SIG-M5 treated with dmso at 0.1 percent for 504 hours (cell line): ENCODE results near the gene SMC2.

Source experiments
- DNase-seq: peaks from one replicate; lab custom pipeline; 2025; ENCODE audit not compliant: unreplicated experiment; lab: John Stamatoyannopoulos, UW

Gene SMC2

DNA sequence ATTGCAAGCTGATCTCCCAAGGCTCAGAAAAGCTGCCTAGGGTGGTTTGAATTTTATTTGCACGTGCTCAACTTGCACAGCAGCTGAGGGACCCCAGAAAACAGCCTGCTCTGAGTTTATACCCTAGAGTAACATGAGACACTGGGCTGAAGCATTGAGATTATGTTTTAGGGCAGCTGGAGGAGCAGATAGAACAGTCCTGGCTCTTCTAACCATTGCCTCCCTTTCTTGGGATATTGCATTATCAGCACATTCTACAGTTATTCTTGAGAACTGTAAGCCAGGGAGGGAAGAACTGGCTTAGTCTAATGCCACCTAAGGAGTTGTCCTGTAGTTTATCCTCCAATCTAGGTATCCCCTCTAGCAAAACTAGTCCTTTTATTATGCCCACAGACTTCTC is 10.3 kb downstream of the SMC2 start:
- DNase-seq = no peak

DNA sequence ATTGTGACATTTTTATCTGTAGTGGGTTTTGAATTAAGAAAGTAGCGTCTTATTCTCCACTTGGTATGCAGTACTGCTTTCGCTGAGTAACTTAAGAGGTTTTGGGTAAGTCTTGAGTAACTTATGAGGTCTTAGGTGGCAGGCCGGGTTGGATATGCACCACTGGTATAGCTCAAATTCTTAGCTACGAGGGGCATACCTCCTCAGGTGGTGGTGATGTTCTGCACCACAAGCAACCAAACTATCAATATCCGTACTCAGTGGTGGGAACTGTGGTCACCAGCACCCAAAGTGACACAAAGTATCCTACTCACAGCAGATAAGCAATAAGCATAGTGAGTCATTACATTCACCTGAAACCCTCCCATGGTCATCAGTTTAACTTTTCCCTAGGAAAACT is 13.7 kb downstream of the SMC2 start:
- DNase-seq = no peak

DNA sequence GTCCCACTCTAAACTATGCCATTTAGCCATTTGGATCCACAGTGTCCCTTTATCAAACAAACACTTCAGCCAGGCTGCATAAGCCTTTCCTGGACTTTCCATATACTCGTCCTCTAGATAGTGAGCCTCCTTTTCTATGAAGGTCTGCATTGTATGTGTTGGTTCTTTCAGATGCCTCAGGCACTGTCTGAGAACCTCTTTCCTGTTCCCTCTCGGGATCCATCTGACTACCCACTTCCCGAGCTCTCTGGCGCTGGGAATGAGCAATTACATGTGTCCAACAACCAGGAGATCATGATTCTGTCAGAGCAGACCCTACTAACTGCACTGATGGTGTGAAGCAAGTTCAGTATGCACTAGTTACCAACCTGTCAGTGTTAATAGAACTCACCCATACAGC is 14.2 kb downstream of the SMC2 start:
- no peak for DNase-seq

- DNase-seq = no peak
Observed at GRCh38 chr9:104110509-104110908, 16.4 kb downstream of the SMC2 start.

DNA sequence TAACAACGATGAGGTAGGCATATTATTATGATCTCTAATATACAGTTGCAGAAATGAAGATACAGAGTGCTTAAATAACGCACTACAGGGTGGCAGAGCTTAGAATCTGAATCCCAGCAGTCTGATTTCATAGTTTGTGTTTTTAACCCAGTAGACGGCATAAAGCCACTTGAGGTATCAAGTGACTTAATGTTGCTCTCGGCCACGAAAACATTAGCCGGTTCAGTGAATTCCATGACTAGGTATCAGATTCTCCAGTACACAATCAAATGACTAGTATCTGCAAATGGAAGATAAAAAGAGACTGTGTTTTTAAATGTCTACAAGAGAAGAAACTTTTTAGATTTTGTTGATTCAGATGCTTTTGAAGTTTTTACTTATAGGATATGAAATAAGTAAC is 24.8 kb downstream of the SMC2 start:
- DNase-seq = no peak

- no peak for DNase-seq
Observed at GRCh38 chr9:104121022-104121421, 26.9 kb downstream of the SMC2 start.

DNA sequence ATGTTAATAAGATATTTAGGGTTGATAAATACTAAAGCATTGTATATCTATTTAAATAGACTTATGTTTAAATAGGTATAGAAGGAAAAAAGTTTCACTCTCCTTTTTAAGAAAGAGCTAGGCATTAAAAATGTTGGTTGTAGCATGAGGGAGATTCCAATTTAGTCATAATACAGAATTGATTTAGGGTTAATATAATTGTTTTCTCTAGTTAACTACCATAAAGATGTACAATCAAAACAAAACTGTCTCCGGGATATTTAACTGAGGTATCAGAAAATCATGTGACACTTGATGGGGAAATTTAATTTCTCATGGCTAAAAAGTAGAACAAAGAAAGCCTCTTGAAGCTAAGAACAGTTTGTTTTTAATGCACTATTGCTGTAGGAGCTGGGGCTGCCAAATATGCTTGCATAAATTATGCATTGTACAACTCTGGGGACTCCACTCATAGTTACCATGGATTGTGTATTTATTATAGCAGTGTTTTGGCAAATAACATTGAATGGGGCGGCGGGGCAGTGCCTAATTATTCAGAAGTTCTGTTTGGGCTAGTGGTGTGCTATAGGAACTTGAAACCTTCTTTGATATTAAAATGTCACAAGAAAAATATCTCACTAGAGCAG is 44.2 kb downstream of the SMC2 start:
- DNase-seq = no peak

DNA sequence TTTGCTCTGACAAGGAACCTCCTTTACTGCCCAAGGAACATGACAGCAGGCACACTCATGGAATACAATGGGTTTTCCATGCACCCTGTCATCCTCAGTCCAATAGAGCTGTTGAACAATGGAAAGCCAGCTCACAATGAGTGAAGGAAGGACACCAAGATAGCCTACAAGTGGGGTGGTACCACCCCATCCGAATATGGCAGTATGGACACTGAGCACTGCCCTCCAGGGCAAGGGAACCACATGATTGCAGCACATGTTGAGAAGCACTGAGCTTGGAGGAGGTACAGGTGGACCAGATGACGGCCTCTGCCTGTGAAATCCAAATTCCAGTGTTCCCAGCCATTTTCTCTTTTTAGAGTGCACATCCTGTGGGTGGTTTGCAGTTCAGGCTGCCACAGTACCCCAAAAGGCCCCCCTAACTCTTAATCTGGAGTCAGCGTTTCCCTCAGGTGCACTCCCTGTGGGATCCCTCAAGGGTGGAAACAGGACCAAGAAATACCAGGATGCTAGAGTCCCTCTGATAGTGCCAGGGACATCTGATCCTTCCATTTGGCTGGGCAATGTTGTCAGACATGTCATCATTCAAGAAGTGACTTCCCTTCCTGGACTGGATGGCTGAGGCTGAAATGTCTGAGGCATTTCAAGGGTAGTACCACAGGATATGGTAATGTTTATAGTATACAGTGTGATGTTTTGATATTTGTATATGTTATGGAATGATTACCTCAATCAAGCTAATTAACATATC is 48.9 kb downstream of the SMC2 start:
- DNase-seq = no peak

- DNase-seq = no peak
Observed at GRCh38 chr9:104143550-104143910, 49.4 kb downstream of the SMC2 start.

DNA sequence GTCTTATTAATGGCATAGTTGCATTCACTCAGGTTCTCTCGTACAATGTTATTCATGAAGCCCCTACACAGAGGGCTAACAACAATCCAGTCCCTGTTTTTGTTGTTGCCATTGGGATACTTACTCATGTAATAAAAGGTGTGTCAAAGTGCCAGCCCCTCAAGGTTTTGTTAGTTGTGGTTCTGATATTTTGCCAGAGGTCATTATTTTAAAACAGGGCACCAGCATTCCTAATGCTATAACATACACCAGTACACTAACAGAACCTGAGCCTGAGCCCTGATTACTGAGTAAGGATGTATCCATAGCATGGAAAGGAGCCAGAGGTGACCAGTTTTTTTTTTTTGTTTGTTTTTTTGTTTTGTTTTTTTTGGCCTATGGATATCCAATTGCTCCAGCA is 50.2 kb downstream of the SMC2 start:
- DNase-seq = no peak

GRCh38 chr9:104173067-104173466 is 79.0 kb downstream of the SMC2 start:
- no peak for DNase-seq

GRCh38 chr9:104177003-104177611 is 83.0 kb downstream of the SMC2 start:
- peak; percentile 2 for DNase-seq

DNA sequence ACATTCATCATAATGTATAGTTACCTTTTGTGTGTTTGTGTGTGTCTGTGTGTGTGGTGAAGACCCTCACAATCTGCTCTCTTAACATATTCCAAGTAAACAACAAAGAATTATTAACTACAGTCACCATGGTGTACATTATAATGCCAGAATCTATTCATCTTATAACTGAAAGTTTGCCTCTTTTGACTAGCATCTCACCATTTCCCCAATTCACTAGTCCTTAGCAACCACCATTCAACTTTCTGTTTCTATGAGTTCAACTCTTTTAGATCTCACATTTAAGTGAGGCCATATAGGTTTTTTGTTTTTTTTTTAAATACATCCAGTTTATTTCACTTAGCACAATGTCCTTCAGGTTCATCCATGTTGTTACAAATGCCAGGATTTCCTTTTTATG is 83.6 kb downstream of the SMC2 start:
- DNase-seq = no peak
